Measurements from ENCODE around the gene CPED1. TPM values are rescaled to one million over a fixed set of nuclear protein-coding genes. Genes with fewer than 3 reads are reported as not detected.
"Not testable (repeated sequence)": the region's sequence is repeated elsewhere in the genome, so short reads cannot be mapped to it uniquely, and the experiment has no call there.

Gene CPED1
- total and polyA plus RNA-seq, 7 experiments from 2014 or later, result 0.10 to 4.5 (median 0.40) TPM; not detected in 2

DNA sequence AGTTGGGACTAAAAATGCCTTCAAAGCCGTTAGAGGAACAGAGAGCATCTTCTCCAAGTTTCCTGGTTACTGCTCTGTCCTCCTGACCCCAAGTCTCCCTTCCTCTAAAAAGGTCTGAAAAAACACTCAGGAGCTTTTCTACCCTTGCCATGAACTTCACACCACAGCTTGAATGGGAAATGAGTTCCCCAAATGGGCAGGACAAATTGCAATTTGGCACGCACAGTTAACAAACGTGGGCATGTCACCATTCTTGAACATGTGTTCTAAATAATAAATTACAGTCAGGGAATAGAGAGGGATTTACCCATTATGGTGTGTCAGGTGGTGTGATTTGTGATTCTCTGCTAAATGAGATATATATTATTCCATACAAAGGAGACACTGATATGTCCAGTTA, 249.1 kb downstream of the CPED1 start:
- ATAC-seq (no peak), DNase-seq (no peak)
- no peaks in the 10 kb centered on the region for H3K4me1 Mint-ChIP-seq
- ChIA-PET POLR2A (no interaction called here), CTCF (no interaction called here)
- Histone ChIP-seq H3K4me3 (ENCODE audit: low read length) (no peak overlapping the region), H3K36me3 (ENCODE audit: control insufficient read depth in 2 of 3, insufficient read depth in 3 of 3, low read length in 3 of 3) (no peaks in the 10 kb centered on the region), H3K4me1 (ENCODE audit: control insufficient read depth in 2 of 2, insufficient read depth in 2 of 2, low read length in 2 of 2) (no peaks in the 10 kb centered on the region), H3K27ac (ENCODE audit: low read depth, low read length) (no peak overlapping the region), H3K9me3 (ENCODE audit: control insufficient read depth in 2 of 3, low read length in 3 of 3) (no peaks in the 10 kb centered on the region), H3K27me3 (ENCODE audit: control insufficient read depth in 2 of 2, insufficient read depth in 2 of 2, low read length in 2 of 2) (no peaks in the 10 kb centered on the region)
- H3K27me3 Mint-ChIP-seq, result peaks cover 0 to 4% (median under 1%) of the 10 kb centered on the region in 5 donors
- no peaks in the 10 kb centered on the region for H3K36me3 Mint-ChIP-seq
- H3K27ac Mint-ChIP-seq, result no peak overlapping the region
- intact Hi-C loops (cut with micrococcal nuclease), result no loop called here
- no peak overlapping the region for H3K4me3 Mint-ChIP-seq
- no peaks in the 10 kb centered on the region for H3K9me3 Mint-ChIP-seq

DNA sequence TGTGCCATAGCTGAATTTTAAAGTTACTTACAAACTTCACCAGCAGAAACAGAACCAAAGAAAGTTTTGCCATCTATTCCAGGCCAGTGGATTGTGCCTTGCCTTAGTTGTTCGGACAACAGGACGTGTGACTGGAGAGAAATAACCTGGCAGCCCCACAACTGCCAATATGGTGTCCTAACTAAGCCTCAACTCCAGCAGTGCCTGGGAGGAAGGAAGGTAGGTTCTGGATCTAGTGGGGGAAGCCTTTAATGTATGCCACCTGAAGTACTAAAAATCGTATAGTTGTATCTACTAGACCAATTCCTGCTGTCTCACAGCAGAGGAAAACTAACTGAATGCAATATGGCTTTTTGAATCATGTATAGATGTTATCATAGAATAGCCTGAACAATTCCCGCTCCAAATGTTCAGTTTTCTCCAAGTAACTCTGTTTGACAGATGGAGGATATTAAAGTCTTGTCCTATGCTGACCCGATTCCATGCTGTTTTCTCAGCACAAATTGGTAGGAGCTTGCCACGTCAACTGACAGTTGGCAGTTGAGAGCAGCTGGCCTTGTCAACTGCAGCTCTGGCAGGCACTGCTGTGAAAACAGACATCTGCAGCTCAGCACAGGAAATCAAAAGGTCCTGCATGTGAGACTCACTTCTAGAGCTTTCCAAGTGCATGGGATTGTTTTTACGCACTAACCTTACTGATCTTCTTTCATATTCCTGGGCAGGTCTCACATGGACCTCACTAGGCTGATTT, 255.8 kb downstream of the CPED1 start:
- Mint-ChIP-seq H3K9me3 (peaks cover 0 to 23% (median 10%) of the 10 kb centered on the region in 11 donors), H3K36me3 (peaks cover 0 to 5% (median 5%) of the 10 kb centered on the region in 5 donors), H3K4me3 (no peak overlapping the region), H3K4me1 (no peaks in the 10 kb centered on the region), H3K27ac (no peak overlapping the region), H3K27me3 (peaks cover 0 to 14% (median 5%) of the 10 kb centered on the region in 5 donors)
- no peak overlapping the region for H3K27ac ChIP-seq (ENCODE audit: low read depth, low read length)
- DNase-seq (no peak), ATAC-seq (no peak)
- intact Hi-C loops (cut with micrococcal nuclease), result no loop called here
- peaks cover 0 to 10% (median 0%) of the 10 kb centered on the region in 3 experiments for H3K9me3 ChIP-seq (ENCODE audit: control insufficient read depth in 2 of 3, low read length in 3 of 3)
- ChIA-PET CTCF (no interaction called here), POLR2A (no interaction called here)
- H3K27me3 ChIP-seq (ENCODE audit: control insufficient read depth in 2 of 2, insufficient read depth in 2 of 2, low read length in 2 of 2), result no peaks in the 10 kb centered on the region
- H3K4me3 ChIP-seq (ENCODE audit: low read length), result no peak overlapping the region
- no peaks in the 10 kb centered on the region for H3K36me3 ChIP-seq (ENCODE audit: control insufficient read depth in 2 of 3, insufficient read depth in 3 of 3, low read length in 3 of 3)
- H3K4me1 ChIP-seq (ENCODE audit: control insufficient read depth in 2 of 2, insufficient read depth in 2 of 2, low read length in 2 of 2), result no peaks in the 10 kb centered on the region

DNA sequence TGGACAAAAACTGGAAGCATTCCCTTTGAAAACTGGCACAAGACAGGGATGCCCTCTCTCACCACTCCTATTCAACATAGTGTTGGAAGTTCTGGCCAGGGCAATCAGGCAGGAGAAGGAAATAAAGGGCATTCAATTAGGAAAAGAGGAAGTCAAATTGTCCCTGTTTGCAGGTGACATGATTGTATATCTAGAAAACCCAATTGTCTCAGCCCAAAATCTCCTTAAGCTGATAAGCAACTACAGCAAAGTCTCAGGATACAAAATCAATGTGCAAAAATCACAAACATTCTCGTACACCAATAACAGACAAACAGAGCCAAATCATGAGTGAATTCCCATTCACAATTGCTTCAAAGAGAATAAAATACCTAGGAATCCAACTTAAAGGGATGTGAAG, 262.9 kb downstream of the CPED1 start:
- H3K9me3 ChIP-seq (ENCODE audit: control insufficient read depth in 2 of 3, low read length in 3 of 3), result peaks cover 0 to 11% (median 0%) of the 10 kb centered on the region in 3 experiments
- H3K27me3 ChIP-seq (ENCODE audit: control insufficient read depth in 2 of 2, insufficient read depth in 2 of 2, low read length in 2 of 2), result not testable (repeated sequence)

DNA sequence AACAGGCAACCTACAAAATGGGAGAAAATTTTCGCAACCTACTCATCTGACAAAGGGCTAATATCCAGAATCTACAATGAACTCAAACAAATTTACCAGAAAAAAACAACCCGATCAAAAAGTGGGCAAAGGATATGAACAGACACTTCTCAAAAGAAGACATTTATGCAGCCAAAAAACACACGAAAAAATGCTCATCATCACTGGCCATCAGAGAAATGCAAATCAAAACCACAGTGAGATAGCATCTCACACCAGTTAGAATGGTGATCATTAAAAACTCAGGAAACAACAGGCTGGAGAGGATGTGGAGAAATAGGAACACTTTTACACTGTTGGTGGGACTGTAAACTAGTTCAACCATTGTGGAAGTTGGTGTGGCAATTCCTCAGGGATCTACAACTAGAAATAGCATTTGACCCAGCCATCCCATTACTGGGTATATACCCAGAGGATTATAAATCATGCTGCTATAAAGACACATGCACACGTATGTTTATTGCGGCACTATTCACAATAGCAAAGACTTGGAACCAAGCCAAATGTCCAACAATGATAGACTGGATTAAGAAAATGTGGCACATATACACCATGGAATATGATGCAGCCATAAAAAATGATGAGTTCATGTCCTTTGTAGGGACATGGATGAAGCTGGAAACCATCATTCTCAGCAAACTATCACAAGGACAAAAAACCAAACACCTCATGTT, 264.2 kb downstream of the CPED1 start:
- H3K36me3 Mint-ChIP-seq; H3K27ac ChIP-seq (ENCODE audit: low read depth, low read length); H3K36me3 ChIP-seq (ENCODE audit: control insufficient read depth in 2 of 3, insufficient read depth in 3 of 3, low read length in 3 of 3); H3K4me3 Mint-ChIP-seq; ATAC-seq; POLR2A ChIA-PET; H3K27ac Mint-ChIP-seq; intact Hi-C loops (cut with micrococcal nuclease); H3K4me1 Mint-ChIP-seq; H3K27me3 Mint-ChIP-seq; H3K4me3 ChIP-seq (ENCODE audit: low read length); H3K27me3 ChIP-seq (ENCODE audit: control insufficient read depth in 2 of 2, insufficient read depth in 2 of 2, low read length in 2 of 2); H3K4me1 ChIP-seq (ENCODE audit: control insufficient read depth in 2 of 2, insufficient read depth in 2 of 2, low read length in 2 of 2); DNase-seq; CTCF ChIA-PET: not testable (repeated sequence)
- H3K9me3 ChIP-seq (ENCODE audit: control insufficient read depth in 2 of 3, low read length in 3 of 3), result peaks cover 0 to 11% (median 0%) of the 10 kb centered on the region in 3 experiments
- H3K9me3 Mint-ChIP-seq, result peaks cover 0 to 22% (median 9%) of the 10 kb centered on the region in 11 donors

More for the DNA sequence above, 262.9 kb downstream of the CPED1 start:
- H3K27me3 Mint-ChIP-seq; POLR2A ChIA-PET; CTCF ChIA-PET; ATAC-seq; H3K4me3 ChIP-seq (ENCODE audit: low read length); intact Hi-C loops (cut with micrococcal nuclease); H3K4me1 ChIP-seq (ENCODE audit: control insufficient read depth in 2 of 2, insufficient read depth in 2 of 2, low read length in 2 of 2); H3K27ac Mint-ChIP-seq; H3K27ac ChIP-seq (ENCODE audit: low read depth, low read length); H3K36me3 Mint-ChIP-seq; H3K36me3 ChIP-seq (ENCODE audit: control insufficient read depth in 2 of 3, insufficient read depth in 3 of 3, low read length in 3 of 3); H3K4me3 Mint-ChIP-seq; H3K4me1 Mint-ChIP-seq; DNase-seq: not testable (repeated sequence)
- H3K9me3 Mint-ChIP-seq, result peaks cover 2 to 31% (median 13%) of the 10 kb centered on the region in 11 donors

DNA sequence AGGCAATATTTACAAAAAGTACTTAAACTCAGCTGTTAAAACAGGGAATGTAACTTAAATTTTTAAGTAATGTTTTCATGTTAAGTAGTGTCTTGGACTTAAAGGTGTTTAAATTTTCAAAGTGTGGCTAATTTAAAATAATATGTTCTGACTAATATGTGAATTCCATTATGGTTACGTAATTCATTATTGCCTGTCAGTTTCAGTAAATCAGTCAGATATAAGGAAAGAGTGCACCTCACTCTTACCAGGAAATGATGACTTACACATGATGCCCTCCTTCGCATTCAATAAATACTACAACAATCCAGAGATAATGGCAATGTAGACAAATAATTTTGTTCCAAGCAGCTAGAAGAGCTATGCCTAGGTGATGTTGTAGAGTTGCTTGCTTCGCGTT, 271.3 kb downstream of the CPED1 start:
- Mint-ChIP-seq H3K27me3 (peaks cover 0 to 4% (median under 1%) of the 10 kb centered on the region in 5 donors), H3K27ac (no peak overlapping the region), H3K4me3 (no peak overlapping the region), H3K36me3 (no peaks in the 10 kb centered on the region), H3K9me3 (peaks cover 0 to 7% (median 0%) of the 10 kb centered on the region in 11 donors), H3K4me1 (no peaks in the 10 kb centered on the region)
- DNase-seq (no peak), ATAC-seq (no peak)
- intact Hi-C loops (cut with micrococcal nuclease), result no loop called here
- Histone ChIP-seq H3K4me1 (ENCODE audit: control insufficient read depth in 2 of 2, insufficient read depth in 2 of 2, low read length in 2 of 2) (no peaks in the 10 kb centered on the region), H3K9me3 (ENCODE audit: control insufficient read depth in 2 of 3, low read length in 3 of 3) (no peaks in the 10 kb centered on the region), H3K36me3 (ENCODE audit: control insufficient read depth in 2 of 3, insufficient read depth in 3 of 3, low read length in 3 of 3) (no peaks in the 10 kb centered on the region), H3K27me3 (ENCODE audit: control insufficient read depth in 2 of 2, insufficient read depth in 2 of 2, low read length in 2 of 2) (no peaks in the 10 kb centered on the region), H3K27ac (ENCODE audit: low read depth, low read length) (no peak overlapping the region), H3K4me3 (ENCODE audit: low read length) (no peak overlapping the region)
- CTCF ChIA-PET, result no interaction called here
- POLR2A ChIA-PET, result no interaction called here

DNA sequence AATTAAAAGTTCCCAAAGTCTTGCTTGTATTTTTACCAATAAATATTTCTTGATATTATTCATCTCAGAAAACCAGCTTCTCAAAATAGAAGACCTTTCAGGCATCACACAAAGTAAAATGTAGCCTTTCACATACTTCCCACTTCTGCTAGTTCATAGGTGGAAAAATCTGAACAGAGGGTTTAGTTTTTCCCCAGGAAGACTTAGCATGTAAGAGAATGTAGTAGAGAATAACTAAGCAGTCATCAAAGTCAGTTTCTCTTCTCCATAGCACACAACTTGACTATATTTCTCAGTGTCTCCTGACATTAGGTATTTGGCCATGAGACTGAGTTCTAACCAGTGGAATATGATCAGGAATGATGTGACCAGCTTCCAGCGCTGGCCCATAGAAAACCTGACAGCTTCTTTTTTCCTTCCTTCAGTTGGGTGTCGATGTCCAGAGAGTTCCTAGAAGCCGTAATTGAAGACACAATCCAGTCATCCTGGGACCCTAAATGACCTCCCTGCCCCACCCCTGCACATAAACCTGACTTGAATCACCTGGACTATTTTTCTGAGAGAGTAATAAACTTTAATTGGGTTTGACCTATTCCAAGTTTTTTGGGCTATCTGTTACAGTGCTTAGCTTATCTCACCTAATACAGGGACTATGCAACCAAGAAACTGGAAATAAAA, 272.8 kb downstream of the CPED1 start:
- no peaks in the 10 kb centered on the region for H3K4me1 Mint-ChIP-seq
- H3K9me3 Mint-ChIP-seq, result peaks cover 0 to 2% (median 0%) of the 10 kb centered on the region in 11 donors
- ChIA-PET CTCF (no interaction called here), POLR2A (no interaction called here)
- H3K4me3 ChIP-seq (ENCODE audit: low read length), result no peak overlapping the region
- peaks cover 0 to 11% (median 5%) of the 10 kb centered on the region in 5 donors for H3K27me3 Mint-ChIP-seq
- H3K4me3 Mint-ChIP-seq, result no peak overlapping the region
- no peaks in the 10 kb centered on the region for H3K4me1 ChIP-seq (ENCODE audit: control insufficient read depth in 2 of 2, insufficient read depth in 2 of 2, low read length in 2 of 2)
- H3K36me3 Mint-ChIP-seq, result no peaks in the 10 kb centered on the region
- ATAC-seq, result no peak
- no peak overlapping the region for H3K27ac ChIP-seq (ENCODE audit: low read depth, low read length)
- no peak overlapping the region for H3K27ac Mint-ChIP-seq
- intact Hi-C loops (cut with micrococcal nuclease), result no loop called here
- H3K9me3 ChIP-seq (ENCODE audit: control insufficient read depth in 2 of 3, low read length in 3 of 3), result no peaks in the 10 kb centered on the region
- no peaks in the 10 kb centered on the region for H3K27me3 ChIP-seq (ENCODE audit: control insufficient read depth in 2 of 2, insufficient read depth in 2 of 2, low read length in 2 of 2)
- H3K36me3 ChIP-seq (ENCODE audit: control insufficient read depth in 2 of 3, insufficient read depth in 3 of 3, low read length in 3 of 3), result no peaks in the 10 kb centered on the region
- no peak for DNase-seq
